Muscle of leg (tissue), 16 donors: ENCODE measurements around the gene DNAH11. TPM values are rescaled to one million over a fixed set of nuclear protein-coding genes. Genes with fewer than 3 reads are reported as not detected.
A peak's percentile ranks its signal among the peaks of the same experiment; 100 is the strongest.

ENCODE experiments used
- DNase-seq: peaks from one replicate; pipeline ENCODE4 v3.0.0; 2013
- H3K27ac ChIP-seq: one replicate; pipeline ENCODE4 v1.5.1; 2013; ENCODE audit warnings: mild to moderate bottlenecking, low read length, control low read depth
- H3K27me3 ChIP-seq: one replicate; pipeline ENCODE4 v1.6.1; 2013; ENCODE audit warnings: low read length; ENCODE audit not compliant: control insufficient read depth, insufficient read depth
- H3K36me3 ChIP-seq: one replicate; pipeline ENCODE4 v1.6.1; 2013; ENCODE audit warnings: low read length; ENCODE audit not compliant: control insufficient read depth, insufficient read depth
- H3K4me1 ChIP-seq: one replicate; pipeline ENCODE4 v1.6.1; 2013; ENCODE audit warnings: low read length; ENCODE audit not compliant: control insufficient read depth, insufficient read depth
- H3K4me3 ChIP-seq: one replicate; pipeline ENCODE4 v1.5.1; 2013; ENCODE audit warnings: low read length, control low read depth
- H3K9me3 ChIP-seq: replicated peaks from 2 replicates; pipeline ENCODE4 v1.6.1; 2013; ENCODE audit warnings: low read depth, low read length; ENCODE audit not compliant: control insufficient read depth
- WGBS: methylation state at CpG from one replicate; pipeline ENCODE4 v1.1.5; 2013; ENCODE audit warnings: missing lambda C conversion rate; ENCODE audit not compliant: insufficient coverage; 5-methylcytosine and 5-hydroxymethylcytosine counted together
- long read RNA-seq, 11 donors: transcript quantifications; one replicate each; lab custom pipeline, GENCODE V29; 2026
- polyA plus RNA-seq, 8 donors: library from polyadenylated mRNA; unstranded; fragments of 120-200 nt; gene quantifications; one replicate each; pipeline versions ENCODE4 v1.2.1 to v1.2.3, GENCODE V29; 2013; ENCODE audit warnings: inconsistent platforms in 1 of 8, low replicate concordance in 1 of 8; ENCODE audit not compliant: insufficient read length in 8 of 8, insufficient read depth in 1 of 8
- total RNA-seq: library from RNA; stranded (reverse); fragments of 120-200 nt; gene quantifications from one replicate; pipeline ENCODE4 v1.2.4, GENCODE V29; 2013

Gene DNAH11, protein sequence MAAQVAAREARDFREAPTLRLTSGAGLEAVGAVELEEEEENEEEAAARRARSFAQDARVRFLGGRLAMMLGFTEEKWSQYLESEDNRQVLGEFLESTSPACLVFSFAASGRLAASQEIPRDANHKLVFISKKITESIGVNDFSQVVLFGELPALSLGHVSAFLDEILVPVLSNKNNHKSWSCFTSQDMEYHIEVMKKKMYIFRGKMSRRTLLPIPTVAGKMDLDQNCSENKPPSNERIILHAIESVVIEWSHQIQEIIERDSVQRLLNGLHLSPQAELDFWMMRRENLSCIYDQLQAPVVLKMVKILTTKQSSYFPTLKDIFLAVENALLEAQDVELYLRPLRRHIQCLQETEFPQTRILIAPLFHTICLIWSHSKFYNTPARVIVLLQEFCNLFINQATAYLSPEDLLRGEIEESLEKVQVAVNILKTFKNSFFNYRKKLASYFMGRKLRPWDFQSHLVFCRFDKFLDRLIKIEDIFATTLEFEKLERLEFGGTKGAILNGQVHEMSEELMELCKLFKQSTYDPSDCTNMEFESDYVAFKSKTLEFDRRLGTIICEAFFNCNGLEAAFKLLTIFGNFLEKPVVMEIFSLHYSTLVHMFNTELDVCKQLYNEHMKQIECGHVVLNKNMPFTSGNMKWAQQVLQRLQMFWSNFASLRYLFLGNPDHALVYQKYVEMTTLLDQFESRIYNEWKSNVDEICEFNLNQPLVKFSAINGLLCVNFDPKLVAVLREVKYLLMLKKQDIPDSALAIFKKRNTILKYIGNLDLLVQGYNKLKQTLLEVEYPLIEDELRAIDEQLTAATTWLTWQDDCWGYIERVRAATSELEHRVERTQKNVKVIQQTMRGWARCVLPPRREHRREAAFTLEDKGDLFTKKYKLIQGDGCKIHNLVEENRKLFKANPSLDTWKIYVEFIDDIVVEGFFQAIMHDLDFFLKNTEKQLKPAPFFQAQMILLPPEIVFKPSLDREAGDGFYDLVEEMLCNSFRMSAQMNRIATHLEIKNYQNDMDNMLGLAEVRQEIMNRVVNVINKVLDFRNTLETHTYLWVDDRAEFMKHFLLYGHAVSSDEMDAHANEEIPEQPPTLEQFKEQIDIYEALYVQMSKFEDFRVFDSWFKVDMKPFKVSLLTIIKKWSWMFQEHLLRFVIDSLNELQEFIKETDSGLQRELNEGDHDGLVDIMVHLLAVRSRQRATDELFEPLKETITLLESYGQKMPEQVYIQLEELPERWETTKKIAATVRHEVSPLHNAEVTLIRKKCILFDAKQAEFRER (N-terminal part only)
- total RNA-seq (0.13 TPM), polyA plus RNA-seq (under 1 TPM; 0.23 to 0.83 (median 0.57) TPM)
- long read RNA-seq, donor 1: 0 reads
- long read RNA-seq, donor 2: 0 reads
- long read RNA-seq, donor 3: 0 reads
- long read RNA-seq, donor 4: 0 reads
- long read RNA-seq, donor 5: 0 reads
- long read RNA-seq, donor 6: 0 reads
- long read RNA-seq, donor 7: 0 reads
- long read RNA-seq, donor 8: 0 reads
- long read RNA-seq, donor 9: 0 reads
- long read RNA-seq, donor 10: 0 reads
- long read RNA-seq, donor 11, partial matches to known transcripts: 0 of 5 reads
- long read RNA-seq, donor 11, other reads (novel, unspliced or antisense): 5 of 5 reads

DNA sequence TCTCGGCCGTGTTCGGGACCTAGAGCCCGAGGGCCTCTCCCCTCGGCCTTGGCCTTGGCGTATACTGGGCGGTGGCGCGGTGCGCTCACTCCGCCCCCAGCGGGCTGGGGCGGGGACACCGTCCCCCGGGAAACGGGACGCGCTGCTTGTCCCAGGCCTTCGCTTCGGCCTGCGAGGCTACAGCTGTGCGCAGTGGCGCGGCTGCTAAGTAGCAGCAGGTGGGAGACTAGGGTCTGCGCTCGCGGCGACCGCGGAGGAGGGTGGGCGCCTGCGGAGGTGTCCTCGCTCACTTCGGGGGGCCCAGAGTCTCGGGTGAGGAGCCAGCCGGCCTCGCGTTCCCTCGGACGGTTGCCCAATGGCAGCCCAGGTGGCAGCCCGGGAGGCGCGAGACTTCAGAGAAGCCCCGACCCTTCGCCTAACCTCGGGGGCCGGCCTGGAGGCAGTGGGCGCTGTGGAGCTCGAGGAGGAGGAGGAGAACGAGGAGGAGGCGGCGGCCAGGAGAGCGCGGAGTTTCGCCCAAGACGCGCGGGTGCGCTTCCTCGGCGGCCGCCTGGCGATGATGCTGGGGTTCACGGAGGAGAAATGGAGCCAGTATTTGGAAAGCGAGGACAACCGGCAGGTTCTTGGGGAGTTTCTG is at the start of gene DNAH11:
Gene DNAH11, plus strand, starts transcription at position 149 of the 637 bp plus-strand sequence. Its CDS starts 207 bp downstream, at position 356.
- under 1% methylated on average over 66 of the region's 66 CpGs for WGBS
- no peaks in the 10 kb centered on the region for H3K36me3 ChIP-seq
- peaks cover 13% of the 10 kb centered on the region for H3K4me1 ChIP-seq
- peaks cover 23% of the 10 kb centered on the region for H3K27me3 ChIP-seq
- H3K4me3 ChIP-seq: peak within 1 kb of the TSS; percentile 34
- no peak within 1 kb of the TSS for H3K27ac ChIP-seq
- H3K9me3 ChIP-seq: no peaks in the 10 kb centered on the region
- DNase-seq: peak; percentile 38

DNA sequence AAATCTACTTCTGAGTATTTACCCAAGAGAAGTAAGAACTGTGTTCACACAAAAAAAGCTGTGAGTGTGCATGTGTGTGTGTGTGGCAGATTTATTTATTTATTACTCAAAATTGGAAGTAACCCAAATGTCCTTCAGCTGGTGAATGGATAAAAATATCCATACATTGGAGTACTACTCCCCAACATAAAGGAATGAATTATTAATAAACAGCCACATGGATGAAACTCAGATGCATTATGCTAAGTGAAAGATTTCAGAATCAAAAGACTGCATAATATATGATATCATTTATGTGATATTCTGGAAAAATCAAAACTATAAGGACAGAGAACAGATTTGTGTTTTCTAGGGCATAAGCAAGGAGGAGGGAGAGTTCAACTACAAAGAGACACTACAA is 47.1 kb upstream of the DNAH11 start:
- Histone ChIP-seq H3K36me3 (no peaks in the 10 kb centered on the region), H3K4me1 (no peaks in the 10 kb centered on the region), H3K27ac (no peak overlapping the region), H3K4me3 (no peak overlapping the region), H3K9me3 (peaks cover 35% of the 10 kb centered on the region), H3K27me3 (no peaks in the 10 kb centered on the region)
- DNase-seq: no peak

DNA sequence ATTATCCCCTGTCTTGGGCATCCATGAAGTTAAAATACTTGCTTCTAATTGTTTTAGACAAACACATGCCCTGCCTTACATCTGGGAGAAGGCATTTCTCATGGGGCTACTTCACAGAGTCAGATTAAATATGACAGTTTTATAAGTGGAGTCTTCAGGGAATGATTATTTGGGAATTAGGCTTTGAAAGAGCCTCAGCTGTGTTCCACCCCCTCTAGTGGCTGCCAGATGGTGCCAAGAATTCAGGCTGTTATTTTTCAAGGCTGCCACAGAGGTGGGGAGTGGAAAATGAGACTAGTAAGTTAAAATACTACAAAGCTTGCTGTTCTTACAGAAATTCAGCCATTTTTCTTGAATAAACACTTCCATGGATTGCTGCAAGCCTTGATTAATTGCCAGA is 45.8 kb upstream of the DNAH11 start:
- H3K27me3 ChIP-seq: no peaks in the 10 kb centered on the region
- H3K9me3 ChIP-seq: peaks cover 32% of the 10 kb centered on the region
- H3K27ac ChIP-seq: no peak overlapping the region
- no peaks in the 10 kb centered on the region for H3K36me3 ChIP-seq
- no peaks in the 10 kb centered on the region for H3K4me1 ChIP-seq
- H3K4me3 ChIP-seq: no peak overlapping the region
- no peak for DNase-seq

DNA sequence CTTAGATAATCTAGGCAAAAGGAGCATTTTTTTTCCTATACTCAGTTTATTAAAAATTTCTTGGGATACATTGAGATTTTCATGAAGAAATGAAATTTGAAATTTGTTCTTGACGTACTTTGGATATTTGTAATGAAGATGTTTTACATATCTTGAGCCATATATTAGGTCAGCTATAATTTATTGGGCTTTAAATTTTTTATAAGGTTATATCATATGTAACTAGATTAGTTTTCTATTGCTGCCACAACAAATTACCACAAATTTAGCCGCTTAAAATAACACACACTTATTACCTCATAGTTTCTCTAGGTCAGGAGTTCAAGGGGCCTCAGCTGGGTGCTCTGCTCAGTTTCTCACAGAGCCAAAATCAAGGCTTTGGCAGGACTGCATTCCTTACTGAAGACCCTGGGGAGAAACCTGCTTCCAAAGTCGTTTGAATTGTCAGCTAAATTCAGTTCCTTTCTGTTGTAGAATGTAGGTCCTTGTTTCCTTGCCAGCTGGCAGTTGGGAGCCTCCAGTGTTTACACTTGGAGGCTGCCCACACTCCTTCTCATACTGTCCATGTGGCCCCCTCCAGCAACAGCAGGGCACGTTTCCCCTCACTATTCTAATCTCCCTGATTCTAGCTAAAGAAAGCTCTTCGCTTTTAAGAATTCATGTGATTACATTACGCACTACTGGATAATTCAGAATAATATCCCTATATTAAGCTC is 42.6 kb upstream of the DNAH11 start:
- Histone ChIP-seq H3K36me3 (no peaks in the 10 kb centered on the region), H3K4me3 (no peak overlapping the region), H3K4me1 (no peaks in the 10 kb centered on the region), H3K9me3 (peaks cover 17% of the 10 kb centered on the region), H3K27me3 (no peaks in the 10 kb centered on the region), H3K27ac (no peak overlapping the region)
- 76% methylated on average over 3 of the region's 6 CpGs for WGBS
- peak; percentile 25 for DNase-seq

DNA sequence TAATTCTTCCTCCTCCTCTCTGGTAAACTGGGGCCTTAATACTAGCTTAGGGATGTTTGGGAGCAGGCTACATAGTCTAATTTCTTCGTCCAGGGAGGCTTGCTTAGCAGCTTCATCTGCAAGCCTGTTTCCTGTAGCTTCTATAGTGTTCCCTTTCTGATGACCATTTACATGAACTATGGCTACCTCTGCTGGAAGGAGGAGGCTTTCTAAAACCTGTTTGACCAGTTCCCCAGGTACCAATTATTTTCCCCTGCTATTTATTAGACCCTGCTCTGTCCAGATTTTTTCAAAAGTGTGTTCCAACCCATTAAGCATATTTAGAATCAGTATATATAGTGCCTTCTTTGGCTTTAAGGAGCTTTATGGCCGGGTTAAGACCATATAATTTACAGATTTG is 38.8 kb upstream of the DNAH11 start:
- peaks cover 15% of the 10 kb centered on the region for H3K9me3 ChIP-seq
- no peak for DNase-seq
- no CpG with 5 or more reads among the region's 2 CpGs for WGBS
- H3K4me3 ChIP-seq: no peak overlapping the region
- no peaks in the 10 kb centered on the region for H3K27me3 ChIP-seq
- H3K4me1 ChIP-seq: no peaks in the 10 kb centered on the region
- H3K27ac ChIP-seq: no peak overlapping the region
- H3K36me3 ChIP-seq: peaks cover 6% of the 10 kb centered on the region

DNA sequence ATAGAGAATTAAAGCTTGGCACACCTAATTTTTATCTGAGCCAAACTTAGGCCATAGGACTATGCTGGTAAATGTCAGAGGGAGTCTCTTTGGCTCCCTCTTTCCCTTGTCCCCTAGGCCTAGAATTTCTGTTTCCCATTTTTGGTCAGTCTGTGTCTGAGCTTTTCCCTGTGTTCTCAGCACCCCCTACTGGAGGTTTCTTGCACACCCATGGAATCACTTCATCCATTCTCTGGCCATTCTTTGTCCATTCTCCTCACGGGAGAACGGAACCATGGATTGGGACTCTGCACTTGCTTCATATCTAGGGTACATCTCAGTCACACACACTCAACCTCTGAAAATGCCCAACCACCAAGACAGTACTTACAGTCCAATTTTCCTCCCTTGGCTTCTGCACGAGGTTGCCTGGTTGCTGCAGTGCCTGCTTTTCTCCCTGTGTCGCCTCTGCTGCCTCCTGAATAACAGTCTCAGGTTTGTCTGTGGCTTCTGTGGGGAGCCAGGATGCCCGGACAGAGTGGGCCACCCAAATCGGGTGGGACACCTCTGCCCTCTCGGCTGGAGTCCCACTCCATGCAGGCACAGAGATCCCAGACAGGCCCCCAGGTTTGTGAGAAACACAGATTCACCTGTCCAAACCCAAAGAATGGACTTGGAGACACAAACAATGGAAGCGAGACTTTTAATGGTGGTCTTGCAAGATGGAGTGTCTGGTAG is 35.1 kb upstream of the DNAH11 start:
- no peak overlapping the region for H3K4me3 ChIP-seq
- no peaks in the 10 kb centered on the region for H3K4me1 ChIP-seq
- H3K27me3 ChIP-seq: no peaks in the 10 kb centered on the region
- peaks cover 7% of the 10 kb centered on the region for H3K9me3 ChIP-seq
- H3K27ac ChIP-seq: no peak overlapping the region
- peak; percentile 10 for DNase-seq
- peaks cover 10% of the 10 kb centered on the region for H3K36me3 ChIP-seq
- WGBS: 89% methylated on average over 5 of the region's 8 CpGs

DNA sequence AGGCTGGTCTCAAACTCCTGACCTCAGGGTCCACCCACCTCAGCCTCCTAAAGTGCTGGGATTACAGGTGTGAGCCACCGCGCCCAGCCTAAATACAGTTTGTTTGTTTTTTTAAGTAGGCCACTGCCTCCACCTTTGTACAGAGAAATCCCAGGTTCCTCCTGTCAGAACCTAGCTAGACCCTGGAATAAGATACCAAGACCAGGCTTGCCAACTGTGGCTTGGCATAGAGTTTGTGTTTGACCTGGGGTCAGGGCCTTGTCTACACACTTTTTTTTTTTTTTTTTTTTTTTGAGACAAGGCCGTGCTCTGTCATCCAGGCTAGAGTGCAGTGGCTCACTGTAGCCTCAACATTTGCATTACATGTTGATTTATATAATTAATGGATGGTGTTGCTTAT is 34.3 kb upstream of the DNAH11 start:
- H3K9me3 ChIP-seq: peaks cover 7% of the 10 kb centered on the region
- no CpG with 5 or more reads among the region's 3 CpGs for WGBS
- no peak for DNase-seq
- H3K27ac ChIP-seq: no peak overlapping the region
- no peaks in the 10 kb centered on the region for H3K4me1 ChIP-seq
- H3K36me3 ChIP-seq: peaks cover 10% of the 10 kb centered on the region
- no peak overlapping the region for H3K4me3 ChIP-seq
- no peaks in the 10 kb centered on the region for H3K27me3 ChIP-seq

DNA sequence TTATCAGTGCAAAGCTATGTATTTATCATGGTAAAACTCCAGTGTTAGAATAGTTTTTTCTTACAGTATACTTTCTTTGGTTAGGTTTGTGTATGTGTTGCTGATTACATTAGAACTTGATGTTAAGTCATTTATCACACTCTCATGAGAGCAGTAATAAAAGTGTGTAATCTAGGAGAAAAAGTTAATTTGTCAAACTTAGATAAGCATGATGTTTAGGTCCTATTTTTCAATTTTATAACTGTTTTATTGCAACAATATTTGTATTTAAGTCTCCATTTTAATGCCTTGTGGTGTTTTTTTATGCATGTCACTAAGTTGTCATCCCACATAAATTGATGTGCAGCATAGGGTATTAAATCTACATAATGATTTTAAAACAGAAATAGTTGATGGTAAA is 28.8 kb upstream of the DNAH11 start:
- Histone ChIP-seq H3K9me3 (no peaks in the 10 kb centered on the region), H3K27ac (no peak overlapping the region), H3K4me1 (no peaks in the 10 kb centered on the region), H3K4me3 (no peak overlapping the region), H3K27me3 (no peaks in the 10 kb centered on the region), H3K36me3 (peaks cover 4% of the 10 kb centered on the region)
- DNase-seq: no peak
